Neural progenitor cell (in vitro differentiated cells): ENCODE data around the gene CBX1. TPM values are rescaled to one million over a fixed set of nuclear protein-coding genes. Genes with fewer than 3 reads are reported as not detected.

Experiments used
- DNase-seq: peaks from one replicate; pipeline ENCODE4 v3.0.0-alpha.2; 2016; ENCODE audit warnings: low spot score
- H2AFZ ChIP-seq: fragments of 200-600 bp; sonication (generic); replicated peaks from 2 replicates; pipeline ENCODE4 v1.6.1; 2016; ENCODE audit warnings: antibody characterized with exemption
- H3F3A ChIP-seq: fragments of 200-600 bp; sonication (generic); 2 replicates; pipeline ENCODE4 v1.6.1; 2016; ENCODE audit warnings: antibody characterized with exemption, low read depth
- H3K27ac ChIP-seq: fragments of 200-600 bp; sonication (generic); 2 replicates; pipeline ENCODE4 v1.5.1; 2016; ENCODE audit warnings: mild to moderate bottlenecking
- H3K27me3 ChIP-seq: fragments of 200-600 bp; sonication (generic); 2 replicates; pipeline ENCODE4 v1.6.1; 2016; ENCODE audit warnings: mild to moderate bottlenecking, moderate library complexity
- H3K36me3 ChIP-seq: fragments of 200-600 bp; sonication (generic); 2 replicates; pipeline ENCODE4 v1.5.1; 2016
- H3K4me1 ChIP-seq: fragments of 200-600 bp; sonication (generic); 2 replicates; pipeline ENCODE4 v1.6.1; 2016; ENCODE audit warnings: mixed run types
- H3K4me2 ChIP-seq: fragments of 200-600 bp; sonication (generic); 2 replicates; pipeline ENCODE4 v1.6.1; 2016
- H3K4me3 ChIP-seq: fragments of 200-600 bp; sonication (generic); 2 replicates; pipeline ENCODE4 v1.5.1; 2016
- H3K79me2 ChIP-seq: fragments of 200-600 bp; sonication (generic); 2 replicates; pipeline ENCODE4 v1.6.1; 2016; ENCODE audit warnings: low read depth
- H3K9ac ChIP-seq: fragments of 200-600 bp; sonication (generic); 2 replicates; pipeline ENCODE4 v1.6.1; 2016
- H3K9me3 ChIP-seq: fragments of 200-600 bp; sonication (generic); 2 replicates; pipeline ENCODE4 v1.5.1; 2016; ENCODE audit warnings: low read depth
- H4K20me1 ChIP-seq: fragments of 200-600 bp; sonication (generic); 2 replicates; pipeline ENCODE4 v1.6.1; 2016; ENCODE audit warnings: low read depth
- H3K27ac Mint-ChIP-seq: 3 replicates; pipeline ENCODE4 v1.8.0; 2021; ENCODE audit warnings: mixed read lengths
- H3K27me3 Mint-ChIP-seq: 2 replicates; pipeline ENCODE4 v1.8.0; 2022; ENCODE audit warnings: low read depth, mild to moderate bottlenecking, inconsistent platforms, moderate library complexity, mixed read lengths; ENCODE audit not compliant: insufficient read depth
- H3K36me3 Mint-ChIP-seq: 3 replicates; pipeline ENCODE4 v1.8.0; 2021; ENCODE audit warnings: mixed read lengths
- H3K4me1 Mint-ChIP-seq: 3 replicates; pipeline ENCODE4 v1.8.0; 2021; ENCODE audit warnings: mixed read lengths
- H3K4me3 Mint-ChIP-seq: 3 replicates; pipeline ENCODE4 v1.8.0; 2021; ENCODE audit warnings: mild to moderate bottlenecking, moderate library complexity, mixed read lengths
- H3K9me3 Mint-ChIP-seq: 3 replicates; pipeline ENCODE4 v1.8.0; 2020; ENCODE audit warnings: mixed read lengths
- EZH2 ChIP-seq: fragments of 200-600 bp; sonication (generic); IDR thresholded peaks from 2 replicates; pipeline ENCODE4 v1.6.1; 2017; ENCODE audit warnings: antibody characterized with exemption, mild to moderate bottlenecking, moderate library complexity
- EZH2phosphoT487 ChIP-seq: fragments of 200-600 bp; sonication (generic); IDR thresholded peaks from 2 replicates; pipeline ENCODE4 v1.6.1; 2017; ENCODE audit warnings: antibody characterized with exemption
- total RNA-seq: library from RNA; depleted of rRNA; stranded (reverse); fragments of >200 nt; gene quantifications from 2 replicates; pipeline ENCODE4 v1.2.3, GENCODE V29; 2015; ENCODE audit warnings: low replicate concordance
- TF ChIP-seq, protein P1 (sequence below): fragments of 200-600 bp; sonication (generic); IDR thresholded peaks from 2 replicates; pipeline ENCODE4 v1.5.1; 2017; ENCODE audit warnings: antibody characterized with exemption, mild to moderate bottlenecking

CBX1 gene
- total RNA-seq, 1 donor from 2014 or later: 208 TPM

DNA sequence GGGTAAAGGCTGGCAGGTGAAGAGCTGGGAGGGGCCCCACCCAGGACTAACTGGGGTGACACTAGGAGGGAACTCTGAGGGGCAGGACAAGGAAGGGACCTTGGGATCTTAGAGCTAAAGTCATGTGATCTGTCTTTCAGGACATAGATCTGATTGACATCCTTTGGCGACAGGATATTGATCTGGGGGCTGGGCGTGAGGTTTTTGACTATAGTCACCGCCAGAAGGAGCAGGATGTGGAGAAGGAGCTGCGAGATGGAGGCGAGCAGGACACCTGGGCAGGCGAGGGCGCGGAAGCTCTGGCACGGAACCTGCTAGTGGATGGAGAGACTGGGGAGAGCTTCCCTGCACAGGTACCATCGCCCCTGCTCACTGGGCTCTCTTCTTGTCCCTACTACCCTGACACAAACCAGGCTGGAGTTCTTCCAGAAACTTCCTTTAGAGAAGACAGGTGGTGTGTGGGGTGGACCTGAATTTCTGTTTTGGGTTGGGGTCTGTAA, 45.0 kb downstream of the CBX1 start:
- Histone ChIP-seq H3K9me3 (no peaks in the 10 kb centered on the region), H3K27ac (no peak overlapping the region), H3K9ac (no peak overlapping the region), H3K4me1 (peaks cover 29% of the 10 kb centered on the region), H3F3A (peaks cover 28% of the 10 kb centered on the region), H2AFZ (no peak overlapping the region), H4K20me1 (peaks cover 79% of the 10 kb centered on the region), H3K79me2 (peaks cover 59% of the 10 kb centered on the region), H3K4me3 (no peak overlapping the region), H3K4me2 (peak overlapping the region; percentile 94), H3K36me3 (no peaks in the 10 kb centered on the region), H3K27me3 (no peaks in the 10 kb centered on the region)
- Mint-ChIP-seq H3K4me3 (peak overlapping the region; percentile 82), H3K27ac (peak overlapping the region; percentile 86), H3K4me1 (peaks cover 46% of the 10 kb centered on the region), H3K36me3 (peaks cover 42% of the 10 kb centered on the region), H3K9me3 (no peaks in the 10 kb centered on the region), H3K27me3 (peaks cover 12% of the 10 kb centered on the region)
- DNase-seq: no peak
- TF ChIP-seq, protein P1, sequence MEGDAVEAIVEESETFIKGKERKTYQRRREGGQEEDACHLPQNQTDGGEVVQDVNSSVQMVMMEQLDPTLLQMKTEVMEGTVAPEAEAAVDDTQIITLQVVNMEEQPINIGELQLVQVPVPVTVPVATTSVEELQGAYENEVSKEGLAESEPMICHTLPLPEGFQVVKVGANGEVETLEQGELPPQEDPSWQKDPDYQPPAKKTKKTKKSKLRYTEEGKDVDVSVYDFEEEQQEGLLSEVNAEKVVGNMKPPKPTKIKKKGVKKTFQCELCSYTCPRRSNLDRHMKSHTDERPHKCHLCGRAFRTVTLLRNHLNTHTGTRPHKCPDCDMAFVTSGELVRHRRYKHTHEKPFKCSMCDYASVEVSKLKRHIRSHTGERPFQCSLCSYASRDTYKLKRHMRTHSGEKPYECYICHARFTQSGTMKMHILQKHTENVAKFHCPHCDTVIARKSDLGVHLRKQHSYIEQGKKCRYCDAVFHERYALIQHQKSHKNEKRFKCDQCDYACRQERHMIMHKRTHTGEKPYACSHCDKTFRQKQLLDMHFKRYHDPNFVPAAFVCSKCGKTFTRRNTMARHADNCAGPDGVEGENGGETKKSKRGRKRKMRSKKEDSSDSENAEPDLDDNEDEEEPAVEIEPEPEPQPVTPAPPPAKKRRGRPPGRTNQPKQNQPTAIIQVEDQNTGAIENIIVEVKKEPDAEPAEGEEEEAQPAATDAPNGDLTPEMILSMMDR: no peak
- TF ChIP-seq EZH2 (no peak), EZH2phosphoT487 (no peak)

DNA sequence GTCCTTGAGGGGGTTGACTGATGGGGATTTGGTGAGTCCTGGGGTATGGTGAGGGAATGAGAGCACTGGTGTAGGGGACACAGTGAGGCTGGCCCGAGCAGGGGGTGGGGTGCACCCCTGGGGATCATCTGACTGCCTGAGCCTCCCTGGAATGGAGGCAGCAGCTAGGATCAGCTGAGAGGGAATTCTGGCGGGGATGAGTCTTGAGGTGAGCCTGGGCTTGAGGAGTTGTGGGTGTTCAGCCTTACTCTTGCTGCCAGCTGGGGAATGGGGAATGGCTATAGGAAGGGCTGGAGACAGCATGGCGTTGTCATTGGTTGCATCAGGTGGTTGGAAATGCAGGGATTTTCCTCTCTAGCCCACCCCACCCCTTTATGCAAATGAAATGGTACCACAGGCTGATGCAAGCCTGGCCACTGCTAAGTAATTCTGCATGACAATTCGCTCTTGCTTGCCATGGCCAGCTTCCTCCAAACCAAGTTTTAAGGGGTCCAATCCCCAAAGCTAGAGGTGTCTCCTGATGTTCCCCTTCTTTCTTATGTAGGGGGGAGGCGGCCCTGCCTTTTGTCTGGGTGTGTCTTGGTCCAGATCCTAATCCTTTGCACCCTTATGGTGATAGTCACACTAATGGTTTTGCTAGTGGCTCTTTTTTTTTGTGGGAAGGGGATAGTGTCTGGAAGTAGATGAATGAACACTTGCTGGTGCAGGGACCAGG, 45.6 kb downstream of the CBX1 start:
- H3F3A ChIP-seq: peaks cover 34% of the 10 kb centered on the region
- H3K79me2 ChIP-seq: peaks cover 65% of the 10 kb centered on the region
- H3K27ac ChIP-seq: no peak overlapping the region
- H3K4me3 Mint-ChIP-seq: peak overlapping the region; percentile 82
- peaks cover 52% of the 10 kb centered on the region for H3K4me1 Mint-ChIP-seq
- no peaks in the 10 kb centered on the region for H3K27me3 ChIP-seq
- peaks cover 82% of the 10 kb centered on the region for H4K20me1 ChIP-seq
- no peaks in the 10 kb centered on the region for H3K9me3 ChIP-seq
- no peaks in the 10 kb centered on the region for H3K36me3 ChIP-seq
- no peak overlapping the region for H3K9ac ChIP-seq
- H3K27ac Mint-ChIP-seq: peak overlapping the region; percentile 86
- H3K4me2 ChIP-seq: peak overlapping the region; percentile 94
- peak overlapping the region; percentile 61 for H3K4me3 ChIP-seq
- no peak for TF ChIP-seq EZH2phosphoT487
- no peak for TF ChIP-seq EZH2
- TF ChIP-seq, protein P1: no peak
- no peak overlapping the region for H2AFZ ChIP-seq
- H3K36me3 Mint-ChIP-seq: peaks cover 40% of the 10 kb centered on the region
- no peaks in the 10 kb centered on the region for H3K9me3 Mint-ChIP-seq
- H3K27me3 Mint-ChIP-seq: peaks cover 12% of the 10 kb centered on the region
- peaks cover 32% of the 10 kb centered on the region for H3K4me1 ChIP-seq
- DNase-seq: peak; percentile 33

DNA sequence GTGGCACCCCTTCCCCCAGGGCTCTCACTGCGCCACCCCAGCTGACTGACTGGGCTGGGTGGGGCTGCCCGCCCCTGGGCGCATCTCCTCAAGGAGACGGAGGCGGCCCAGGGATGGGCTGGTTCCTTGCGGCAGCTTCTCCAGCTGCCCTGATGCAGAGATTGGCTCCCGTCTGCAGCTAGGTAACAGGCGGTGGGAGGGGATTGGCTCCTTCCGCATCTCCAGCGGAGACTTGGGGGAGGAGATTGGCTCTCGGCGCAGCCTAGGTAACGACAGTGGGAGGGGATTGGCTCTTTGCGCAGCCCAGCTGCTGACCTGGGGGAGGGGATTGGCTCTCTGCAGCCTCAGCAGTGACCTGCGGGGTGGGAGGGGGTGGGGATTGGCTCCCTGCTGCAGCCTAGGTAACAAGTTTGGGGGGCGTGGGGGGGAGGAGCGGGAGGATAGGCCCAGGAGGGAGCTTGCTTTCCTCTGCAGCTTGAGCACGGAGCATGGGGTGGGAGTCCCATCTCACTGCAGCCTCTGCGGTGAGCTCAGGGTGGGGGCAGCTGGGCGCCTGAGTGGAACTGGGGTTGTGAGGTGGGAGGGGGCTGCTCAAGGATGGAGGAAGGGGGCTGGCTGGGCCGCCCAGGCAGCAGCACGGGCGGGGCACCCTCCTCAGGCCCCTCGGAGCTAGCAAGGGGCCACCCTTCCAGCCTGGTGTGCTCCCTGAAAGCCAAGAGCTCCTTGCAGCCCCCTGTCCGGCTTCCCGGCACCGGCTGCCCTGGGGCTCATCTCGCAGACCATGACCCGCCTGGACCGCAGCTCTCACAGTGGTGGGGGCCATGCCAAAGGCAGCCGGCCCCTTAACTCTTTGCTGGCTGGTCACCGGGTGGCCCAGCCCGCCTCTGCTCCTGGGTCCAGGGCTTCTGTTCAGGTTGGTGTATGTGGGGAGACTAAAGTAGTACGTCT, 46.8 kb downstream of the CBX1 start:
- Mint-ChIP-seq H3K36me3 (peaks cover 38% of the 10 kb centered on the region), H3K27me3 (peaks cover 12% of the 10 kb centered on the region), H3K9me3 (no peaks in the 10 kb centered on the region), H3K4me3 (peak overlapping the region; percentile 82), H3K4me1 (peaks cover 64% of the 10 kb centered on the region), H3K27ac (peak overlapping the region; percentile 74)
- Histone ChIP-seq H3K4me3 (peak overlapping the region; percentile 61), H3K9me3 (no peaks in the 10 kb centered on the region), H3K27ac (peak overlapping the region; percentile 79), H3K4me2 (peak overlapping the region; percentile 94), H3K9ac (peak overlapping the region; percentile 56), H3K27me3 (no peaks in the 10 kb centered on the region), H3F3A (peaks cover 46% of the 10 kb centered on the region), H2AFZ (no peak overlapping the region), H3K79me2 (peaks cover 77% of the 10 kb centered on the region), H3K36me3 (no peaks in the 10 kb centered on the region), H4K20me1 (peaks cover 85% of the 10 kb centered on the region), H3K4me1 (peaks cover 38% of the 10 kb centered on the region)
- TF ChIP-seq EZH2 (no peak), EZH2phosphoT487 (no peak)
- TF ChIP-seq, protein P1: no peak
- peak; percentile 99 for DNase-seq
